ENCODE measurements around the gene ABCB8. TPM values are rescaled to one million over a fixed set of nuclear protein-coding genes. Genes with fewer than 3 reads are reported as not detected.

The ABCB8 gene
- total and polyA plus RNA-seq, 2 donors (not counting 3 experiments of a cell fraction or from before 2014, with no cell fraction given) = 38.0 to 46.3 TPM

GRCh38 chr7:151014950-151015349 is 13.3 kb upstream of the ABCB8 start:
- no peak overlapping the region for H3K4me2 ChIP-seq (ENCODE audit: insufficient read depth, low read length)
- no peak for DNase-seq (ENCODE audit: low read depth, low spot score)
- peaks cover 0 to 21% of the 10 kb centered on the region in 2 experiments for H3K36me3 ChIP-seq (ENCODE audit: control insufficient read depth in 2 of 2, extremely low read depth in 1 of 2, insufficient read depth in 2 of 2, low read length in 2 of 2)
- H3K9ac ChIP-seq (replicated peaks; ENCODE audit: extremely low read depth, insufficient read depth, low read length) = no peak overlapping the region
- no peak overlapping the region for H3K27ac ChIP-seq (ENCODE audit: insufficient read depth, low read depth, low read length)
- no peaks in the 10 kb centered on the region for H3K79me2 ChIP-seq (ENCODE audit: control insufficient read depth, insufficient read depth, low read length)
- ChIA-PET CTCF (interaction anchor here (1.3 to 2.4 kb wide), 2 partner anchors 46 to 117 kb away, joined by 3 to 11 read pairs; no protein-coding TSS in a partner anchor), POLR2A (no interaction called here)
- H3K9me3 ChIP-seq (replicated peaks; ENCODE audit: control insufficient read depth, insufficient read depth, low read length) = no peaks in the 10 kb centered on the region
- no peak for FAIRE-seq
- peaks cover 15% of the 10 kb centered on the region for H3K4me1 ChIP-seq (ENCODE audit: control insufficient read depth, extremely low read depth, insufficient read depth, low read length)
- no TSS peak for BruUV-seq (replicated peaks)
- dilution Hi-C loops (cut with MboI; ENCODE audit: extremely low pct_ligation_motif_present, low sequenced_read_pairs) = no loop called here
- intact Hi-C loops (cut with micrococcal nuclease) = no loop called here
- no peaks in the 10 kb centered on the region for H4K20me1 ChIP-seq (replicated peaks; ENCODE audit: control insufficient read depth, extremely low read depth, insufficient read depth, low read length)
- H3K27me3 ChIP-seq (ENCODE audit: control insufficient read depth in 2 of 2, insufficient read depth in 2 of 2, low read length in 2 of 2) = peaks cover 3 to 9% of the 10 kb centered on the region in 2 experiments
- TF ChIP-seq EZH2 (IDR thresholded peaks at IDR 0.05; ENCODE audit: borderline replicate concordance, low read depth, low read length, severe bottlenecking) (no peak), CTCF (IDR thresholded peaks at IDR 0.05; ENCODE audit: extremely low read depth in 1 of 2, insufficient read depth in 1 of 2, low read depth in 1 of 2, low read length in 2 of 2) (no peak), MAX (IDR thresholded peaks at IDR 0.05; ENCODE audit: insufficient read depth, insufficient read length) (no peak), JUN (IDR thresholded peaks at IDR 0.05; ENCODE audit: borderline replicate concordance, insufficient read depth, insufficient read length, low read depth) (no peak)
- no peak overlapping the region for H2AFZ ChIP-seq (ENCODE audit: low read depth, low read length)
- H3K4me3 ChIP-seq (replicated peaks in 1 of 3; ENCODE audit: insufficient read depth in 1 of 3, low read depth in 1 of 3, low read length in 3 of 3) = no peak overlapping the region
- no peaks in the 10 kb centered on the region for H3K9me1 ChIP-seq (replicated peaks; ENCODE audit: control insufficient read depth, extremely low read depth, insufficient read depth, low read length)

GRCh38 chr7:151015967-151016366 is 12.3 kb upstream of the ABCB8 start:
- FAIRE-seq = no peak
- H3K4me3 ChIP-seq (replicated peaks in 1 of 3; ENCODE audit: insufficient read depth in 1 of 3, low read depth in 1 of 3, low read length in 3 of 3) = no peak overlapping the region
- H3K9me1 ChIP-seq (replicated peaks; ENCODE audit: control insufficient read depth, extremely low read depth, insufficient read depth, low read length) = no peaks in the 10 kb centered on the region
- H3K27me3 ChIP-seq (ENCODE audit: control insufficient read depth in 2 of 2, insufficient read depth in 2 of 2, low read length in 2 of 2) = peaks cover 10 to 14% of the 10 kb centered on the region in 2 experiments
- intact Hi-C loops (cut with micrococcal nuclease) (no loop called here), dilution Hi-C loops (cut with MboI; ENCODE audit: extremely low pct_ligation_motif_present, low sequenced_read_pairs) (no loop called here)
- H4K20me1 ChIP-seq (replicated peaks; ENCODE audit: control insufficient read depth, extremely low read depth, insufficient read depth, low read length) = no peaks in the 10 kb centered on the region
- TF ChIP-seq POLR2AphosphoS5 (IDR thresholded peaks at IDR 0.05; ENCODE audit: insufficient read depth, low read depth, low read length) (no peak), CTCF (IDR thresholded peaks at IDR 0.05; ENCODE audit: extremely low read depth in 1 of 2, insufficient read depth in 1 of 2, low read depth in 1 of 2, low read length in 2 of 2) (no peak), JUN (IDR thresholded peaks at IDR 0.05; ENCODE audit: borderline replicate concordance, insufficient read depth, insufficient read length, low read depth) (no peak), GATA2 (IDR thresholded peaks at IDR 0.05; ENCODE audit: insufficient read depth, insufficient read length, low read depth, low read length) (no peak), EZH2 (IDR thresholded peaks at IDR 0.05; ENCODE audit: borderline replicate concordance, low read depth, low read length, severe bottlenecking) (no peak), POLR2A (IDR thresholded peaks at IDR 0.05; ENCODE audit: low read depth, low read length) (peak; percentile 17), MYC (IDR thresholded peaks at IDR 0.05; ENCODE audit: low read depth, low read length) (no peak), FOS (IDR thresholded peaks at IDR 0.05; ENCODE audit: borderline replicate concordance, insufficient read depth, low read length) (no peak)
- H3K4me2 ChIP-seq (ENCODE audit: insufficient read depth, low read length) = no peak overlapping the region
- H3K27ac ChIP-seq (ENCODE audit: insufficient read depth, low read depth, low read length) = no peak overlapping the region
- ChIA-PET POLR2A (no interaction called here), CTCF (interaction anchor here (1.3 to 8.8 kb wide), 2 partner anchors 8 to 47 kb away, joined by 3 to 107 read pairs; no protein-coding TSS in a partner anchor)
- H3K79me2 ChIP-seq (ENCODE audit: control insufficient read depth, insufficient read depth, low read length) = no peaks in the 10 kb centered on the region
- no TSS peak for BruUV-seq (replicated peaks)
- no peak for DNase-seq (ENCODE audit: low read depth, low spot score)
- H3K9me3 ChIP-seq (replicated peaks; ENCODE audit: control insufficient read depth, insufficient read depth, low read length) = no peaks in the 10 kb centered on the region
- no peak overlapping the region for H2AFZ ChIP-seq (ENCODE audit: low read depth, low read length)
- H3K9ac ChIP-seq (replicated peaks; ENCODE audit: extremely low read depth, insufficient read depth, low read length) = no peak overlapping the region
- H3K36me3 ChIP-seq (ENCODE audit: control insufficient read depth in 2 of 2, extremely low read depth in 1 of 2, insufficient read depth in 2 of 2, low read length in 2 of 2) = peaks cover 0 to 16% of the 10 kb centered on the region in 2 experiments
- peaks cover 15% of the 10 kb centered on the region for H3K4me1 ChIP-seq (ENCODE audit: control insufficient read depth, extremely low read depth, insufficient read depth, low read length)

Data from endothelial cell of umbilical vein (primary cell).